ENCODE measurements around the gene TNFRSF13B. TPM values are rescaled to one million over a fixed set of nuclear protein-coding genes. Genes with fewer than 3 reads are reported as not detected.
"Not testable (repeated sequence)": the region's sequence is repeated elsewhere in the genome, so short reads cannot be mapped to it uniquely, and the experiment has no call there.

Gene TNFRSF13B
- total RNA-seq, 3 donors from 2014 or later, result 0.38 to 1.4 (median 0.98) TPM

DNA sequence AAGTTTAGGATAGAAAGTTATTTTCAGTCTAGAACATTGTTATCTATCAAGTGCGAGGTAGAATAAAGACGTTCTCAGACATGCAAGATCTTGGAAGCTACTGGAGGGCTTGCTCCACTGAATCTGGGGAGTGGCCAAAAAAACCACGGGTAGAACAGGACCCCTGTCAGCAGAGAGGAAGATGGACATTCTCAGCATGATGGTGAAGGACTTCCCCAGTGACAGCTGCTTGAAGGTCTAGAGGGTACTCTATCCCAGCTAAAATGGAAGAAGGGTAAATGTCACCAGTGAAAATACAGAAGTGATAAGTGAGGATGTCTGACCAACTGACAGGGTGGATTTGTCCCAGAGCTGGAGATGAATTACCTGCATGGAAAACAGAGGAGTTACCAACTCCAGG, 10.1 kb downstream of the TNFRSF13B start:
- Histone ChIP-seq H3K4me3 (no peak overlapping the region), H3K4me1 (ENCODE audit: low read depth) (no peaks in the 10 kb centered on the region), H3K9me3 (no peaks in the 10 kb centered on the region), H3K36me3 (ENCODE audit: low read depth) (no peaks in the 10 kb centered on the region)
- TF ChIP-seq CTCF (IDR thresholded peaks at IDR 0.05), result no peak
- intact Hi-C loops (cut with DNase I, micrococcal nuclease), result no loop called here
- no peak for ATAC-seq
- no peak for DNase-seq

- H3K36me3 ChIP-seq (ENCODE audit: low read depth); DNase-seq; intact Hi-C loops (cut with DNase I, micrococcal nuclease); H3K9me3 ChIP-seq; H3K4me1 ChIP-seq (ENCODE audit: low read depth); H3K4me3 ChIP-seq; ATAC-seq: not testable (repeated sequence)
Measured at GRCh38 chr17:16961022-16961421, 10.9 kb downstream of the TNFRSF13B start.

DNA sequence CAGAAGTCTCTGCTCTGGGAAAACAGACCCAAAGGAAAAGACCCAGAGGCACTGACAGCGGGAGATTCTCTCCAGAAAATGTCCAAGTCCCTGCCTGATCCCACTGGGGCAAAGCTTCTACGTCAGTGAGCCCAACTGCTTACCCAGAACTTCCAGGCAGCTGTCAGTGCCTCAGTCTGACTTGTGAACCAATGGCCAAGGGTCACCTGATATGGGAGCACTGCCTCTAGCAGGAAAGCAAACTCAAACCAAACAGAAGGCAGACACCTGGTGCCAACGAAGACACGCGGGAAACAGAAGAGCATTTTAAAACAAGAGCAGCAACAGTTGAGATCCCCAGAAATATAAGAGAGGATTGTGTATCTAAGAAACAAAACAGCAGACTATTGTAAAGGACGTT, 16.9 kb downstream of the TNFRSF13B start:
- DNase-seq; H3K36me3 ChIP-seq (ENCODE audit: low read depth); H3K4me1 ChIP-seq (ENCODE audit: low read depth); H3K9me3 ChIP-seq; intact Hi-C loops (cut with DNase I, micrococcal nuclease); H3K4me3 ChIP-seq: not testable (repeated sequence)
- peak; percentile 44 for ATAC-seq

- no peak for DNase-seq
- Histone ChIP-seq H3K4me1 (ENCODE audit: low read depth) (no peaks in the 10 kb centered on the region), H3K9me3 (no peaks in the 10 kb centered on the region), H3K4me3 (no peak overlapping the region), H3K36me3 (ENCODE audit: low read depth) (no peaks in the 10 kb centered on the region)
- TF ChIP-seq CTCF (IDR thresholded peaks at IDR 0.05), result no peak
- ATAC-seq, result no peak
- intact Hi-C loops (cut with DNase I, micrococcal nuclease), result no loop called here
Measured at GRCh38 chr17:16954521-16954920, 17.4 kb downstream of the TNFRSF13B start.

DNA sequence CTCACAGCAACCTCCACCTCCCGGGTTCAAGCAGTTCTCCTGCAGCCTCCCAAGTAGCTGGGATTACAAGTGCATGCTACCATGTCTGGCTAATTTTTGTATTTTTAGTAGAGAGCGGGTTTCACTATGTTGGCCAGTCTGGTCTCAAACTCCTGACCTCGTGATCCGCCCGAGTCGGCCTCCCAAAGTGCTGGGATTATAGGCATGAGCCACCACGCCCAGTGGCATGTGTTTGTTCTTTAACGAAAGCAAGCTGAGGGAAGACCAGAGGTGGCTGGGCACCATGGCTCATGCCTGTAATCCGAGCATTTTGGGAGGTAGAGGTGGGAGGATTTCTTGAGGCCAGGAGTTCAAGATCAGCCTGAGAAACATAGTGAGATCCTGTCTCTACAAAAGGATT, 18.1 kb downstream of the TNFRSF13B start:
- DNase-seq (no peak), ATAC-seq (no peak)
- H3K4me3 ChIP-seq, result no peak overlapping the region
- peaks cover 5% of the 10 kb centered on the region for H3K9me3 ChIP-seq
- H3K4me1 ChIP-seq (ENCODE audit: low read depth), result no peaks in the 10 kb centered on the region
- intact Hi-C loops (cut with DNase I, micrococcal nuclease), result no loop called here
- TF ChIP-seq CTCF (IDR thresholded peaks at IDR 0.05), result no peak
- H3K36me3 ChIP-seq (ENCODE audit: low read depth), result no peaks in the 10 kb centered on the region

- intact Hi-C loops (cut with DNase I, micrococcal nuclease), result no loop called here
- Histone ChIP-seq H3K9me3 (peaks cover 9% of the 10 kb centered on the region), H3K4me1 (ENCODE audit: low read depth) (no peaks in the 10 kb centered on the region), H3K4me3 (no peak overlapping the region), H3K36me3 (ENCODE audit: low read depth) (no peaks in the 10 kb centered on the region)
- no peak for ATAC-seq
- no peak for TF ChIP-seq CTCF (IDR thresholded peaks at IDR 0.05)
- no peak for DNase-seq
Measured at GRCh38 chr17:16953347-16953746, 18.6 kb downstream of the TNFRSF13B start.

DNA sequence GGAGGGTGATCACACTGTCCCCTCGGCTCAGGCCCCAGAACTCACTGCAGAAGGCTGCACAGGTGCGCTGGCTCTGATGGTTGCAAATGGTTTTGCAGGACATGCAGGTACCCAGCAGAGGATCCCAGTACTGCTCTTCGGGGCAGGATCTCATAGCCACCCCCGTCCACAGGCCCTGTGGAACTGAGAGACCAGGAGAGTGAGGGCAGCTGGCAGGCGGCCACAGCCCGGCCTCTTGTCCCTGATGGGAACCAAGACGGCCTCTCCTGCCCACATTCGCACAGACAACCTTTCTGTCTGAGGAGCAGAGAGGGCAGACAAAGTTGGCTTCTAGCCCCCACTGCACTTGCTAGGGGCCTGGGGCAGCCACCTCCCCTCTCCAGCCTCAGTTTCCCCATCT, 19.5 kb downstream of the TNFRSF13B start:
- ATAC-seq, result no peak
- Histone ChIP-seq H3K4me1 (ENCODE audit: low read depth) (no peaks in the 10 kb centered on the region), H3K4me3 (no peak overlapping the region), H3K36me3 (ENCODE audit: low read depth) (no peaks in the 10 kb centered on the region), H3K9me3 (peaks cover 9% of the 10 kb centered on the region)
- intact Hi-C loops (cut with DNase I, micrococcal nuclease), result no loop called here
- no peak for TF ChIP-seq CTCF (IDR thresholded peaks at IDR 0.05)
- peak in 1 of 3 donors; percentile 35 for DNase-seq

Data from mucosa of descending colon (tissue), 3 donors.